ENCODE results near the gene DTX3. TPM values are rescaled to one million over a fixed set of nuclear protein-coding genes. Genes with fewer than 3 reads are reported as not detected.

DTX3 gene
- total RNA-seq, 1 donor from 2014 or later, result 99.6 TPM

GRCh38 chr12:57625261-57626032 is 20.8 kb downstream of the DTX3 start:
- no peak overlapping the region for H3K27ac Mint-ChIP-seq (ENCODE audit: unreplicated experiment)
- peak overlapping the region; percentile 38 for H3K4me3 Mint-ChIP-seq (ENCODE audit: unreplicated experiment)
- no peak for TF ChIP-seq CTCF (IDR thresholded peaks at IDR 0.05; ENCODE audit: partially characterized antibody, unreplicated experiment)
- DNase-seq, result no peak
- peaks cover 17% of the 10 kb centered on the region for H3K36me3 Mint-ChIP-seq (ENCODE audit: unreplicated experiment)
- H3K27me3 Mint-ChIP-seq (ENCODE audit: unreplicated experiment), result peaks cover 60% of the 10 kb centered on the region
- peaks cover 21% of the 10 kb centered on the region for H3K9me3 Mint-ChIP-seq (ENCODE audit: unreplicated experiment)
- H3K4me1 Mint-ChIP-seq (ENCODE audit: low read depth, unreplicated experiment), result peaks cover 27% of the 10 kb centered on the region

- no peak for TF ChIP-seq CTCF (IDR thresholded peaks at IDR 0.05; ENCODE audit: partially characterized antibody, unreplicated experiment)
- Mint-ChIP-seq H3K36me3 (ENCODE audit: unreplicated experiment) (peaks cover 17% of the 10 kb centered on the region), H3K27ac (ENCODE audit: unreplicated experiment) (peak overlapping the region; percentile 84), H3K4me1 (ENCODE audit: low read depth, unreplicated experiment) (peaks cover 24% of the 10 kb centered on the region), H3K4me3 (ENCODE audit: unreplicated experiment) (peak overlapping the region; percentile 74), H3K9me3 (ENCODE audit: unreplicated experiment) (peaks cover 23% of the 10 kb centered on the region), H3K27me3 (ENCODE audit: unreplicated experiment) (peaks cover 57% of the 10 kb centered on the region)
- DNase-seq, result peak; percentile 64
These were observed 21.7 kb downstream of the DTX3 start for GRCh38 chr12:57626111-57626920.

GRCh38 chr12:57626921-57627445 is 22.4 kb downstream of the DTX3 start:
- Mint-ChIP-seq H3K4me3 (ENCODE audit: unreplicated experiment) (peak overlapping the region; percentile 74), H3K9me3 (ENCODE audit: unreplicated experiment) (peaks cover 25% of the 10 kb centered on the region), H3K4me1 (ENCODE audit: low read depth, unreplicated experiment) (peaks cover 25% of the 10 kb centered on the region), H3K27me3 (ENCODE audit: unreplicated experiment) (peaks cover 59% of the 10 kb centered on the region), H3K27ac (ENCODE audit: unreplicated experiment) (peak overlapping the region; percentile 84), H3K36me3 (ENCODE audit: unreplicated experiment) (peaks cover 15% of the 10 kb centered on the region)
- no peak for TF ChIP-seq CTCF (IDR thresholded peaks at IDR 0.05; ENCODE audit: partially characterized antibody, unreplicated experiment)
- DNase-seq, result no peak

GRCh38 chr12:57627501-57628279 is 23.1 kb downstream of the DTX3 start:
- H3K36me3 Mint-ChIP-seq (ENCODE audit: unreplicated experiment), result peaks cover 12% of the 10 kb centered on the region
- peak overlapping the region; percentile 55 for H3K4me3 Mint-ChIP-seq (ENCODE audit: unreplicated experiment)
- peaks cover 53% of the 10 kb centered on the region for H3K27me3 Mint-ChIP-seq (ENCODE audit: unreplicated experiment)

More at GRCh38 chr12:57627501-57628279, 23.1 kb downstream of the DTX3 start:
- Mint-ChIP-seq H3K9me3 (ENCODE audit: unreplicated experiment) (peaks cover 20% of the 10 kb centered on the region), H3K27ac (ENCODE audit: unreplicated experiment) (no peak overlapping the region), H3K4me1 (ENCODE audit: low read depth, unreplicated experiment) (peaks cover 24% of the 10 kb centered on the region)
- no peak for TF ChIP-seq CTCF (IDR thresholded peaks at IDR 0.05; ENCODE audit: partially characterized antibody, unreplicated experiment)
- peak; percentile 45 for DNase-seq

Measured in glutamatergic neuron (in vitro differentiated cells).